BE2C (cell line): ENCODE data around the gene DRC7.
"Not testable (repeated sequence)": the region's sequence is repeated elsewhere in the genome, so short reads cannot be mapped to it uniquely, and the experiment has no call there.

ENCODE experiments used
- DNase-seq: peaks from one replicate; pipeline ENCODE4 v3.0.0-alpha.2; 2020
- H3K27me3 ChIP-seq: fragments of 250-450 bp; sonication (Bioruptor Pico); 2 replicates; pipeline ENCODE4 v1.5.1; 2020; ENCODE audit warnings: mild to moderate bottlenecking
- H3K36me3 ChIP-seq: fragments of 250-450 bp; sonication (Bioruptor Pico); 2 replicates; pipeline ENCODE4 v1.5.1; 2020; ENCODE audit warnings: mild to moderate bottlenecking
- H3K4me1 ChIP-seq: fragments of 250-450 bp; sonication (Bioruptor Pico); 2 replicates; pipeline ENCODE4 v1.5.1; 2020
- H3K4me3 ChIP-seq: 2 replicates; pipeline ENCODE4 v1.5.1; 2011; ENCODE audit warnings: low read depth, low read length
- H3K9me3 ChIP-seq: fragments of 250-450 bp; sonication (Bioruptor Pico); 2 replicates; pipeline ENCODE4 v1.5.1; 2020
- CTCF ChIP-seq: IDR thresholded peaks from 2 replicates; pipeline ENCODE4 v1.5.1; 2012; ENCODE audit warnings: mild to moderate bottlenecking, low read depth, low read length

The DRC7 gene

GRCh38 chr16:57668263-57668571 lies 26.4 kb upstream of the DRC7 start, which contains the start of gene ADGRG3:
Gene ADGRG3, plus strand, starts transcription at chr16:57668306. Its CDS starts 42 bp downstream, at chr16:57668348.
- H3K27me3 ChIP-seq = no peaks in the 10 kb centered on the region
- no peak for TF ChIP-seq CTCF
- H3K36me3 ChIP-seq = no peaks in the 10 kb centered on the region
- no peak within 1 kb of the TSS for H3K4me3 ChIP-seq
- H3K9me3 ChIP-seq = no peaks in the 10 kb centered on the region
- DNase-seq = no peak
- H3K4me1 ChIP-seq = no peaks in the 10 kb centered on the region

- Histone ChIP-seq H3K9me3 (no peaks in the 10 kb centered on the region), H3K27me3 (no peaks in the 10 kb centered on the region), H3K36me3 (no peaks in the 10 kb centered on the region), H3K4me3 (no peak overlapping the region), H3K4me1 (no peaks in the 10 kb centered on the region)
- TF ChIP-seq CTCF = no peak
- no peak for DNase-seq
These were observed 25.8 kb upstream of the DRC7 start for GRCh38 chr16:57668630-57669475.

GRCh38 chr16:57669476-57670162 lies 25.0 kb upstream of the DRC7 start:
- Histone ChIP-seq H3K4me3 (no peak overlapping the region), H3K27me3 (no peaks in the 10 kb centered on the region), H3K4me1 (no peaks in the 10 kb centered on the region), H3K36me3 (no peaks in the 10 kb centered on the region), H3K9me3 (no peaks in the 10 kb centered on the region)
- TF ChIP-seq CTCF = no peak
- no peak for DNase-seq

- no peaks in the 10 kb centered on the region for H3K27me3 ChIP-seq
- H3K9me3 ChIP-seq = no peaks in the 10 kb centered on the region
- no peaks in the 10 kb centered on the region for H3K36me3 ChIP-seq
- no peaks in the 10 kb centered on the region for H3K4me1 ChIP-seq
- no peak for TF ChIP-seq CTCF
- no peak overlapping the region for H3K4me3 ChIP-seq
- DNase-seq = no peak
These were observed 24.4 kb upstream of the DRC7 start for GRCh38 chr16:57670196-57670595.

GRCh38 chr16:57671451-57671850 lies 23.2 kb upstream of the DRC7 start:
- H3K36me3 ChIP-seq, DNase-seq, H3K9me3 ChIP-seq, H3K4me1 ChIP-seq, H3K4me3 ChIP-seq, H3K27me3 ChIP-seq: not testable (repeated sequence)

GRCh38 chr16:57672416-57672815 lies 22.2 kb upstream of the DRC7 start:
- H3K4me3 ChIP-seq = no peak overlapping the region
- no peaks in the 10 kb centered on the region for H3K27me3 ChIP-seq
- no peak for TF ChIP-seq CTCF
- H3K36me3 ChIP-seq = no peaks in the 10 kb centered on the region
- no peak for DNase-seq
- H3K9me3 ChIP-seq = no peaks in the 10 kb centered on the region
- no peaks in the 10 kb centered on the region; the same call in 1 of the 2 replicates for H3K4me1 ChIP-seq
